ENCODE data around the gene RBBP6. TPM values are rescaled to one million over a fixed set of nuclear protein-coding genes. Genes with fewer than 3 reads are reported as not detected.

RBBP6 gene
- total RNA-seq, 1 experiment from 2014 or later, result 54.8 TPM

DNA sequence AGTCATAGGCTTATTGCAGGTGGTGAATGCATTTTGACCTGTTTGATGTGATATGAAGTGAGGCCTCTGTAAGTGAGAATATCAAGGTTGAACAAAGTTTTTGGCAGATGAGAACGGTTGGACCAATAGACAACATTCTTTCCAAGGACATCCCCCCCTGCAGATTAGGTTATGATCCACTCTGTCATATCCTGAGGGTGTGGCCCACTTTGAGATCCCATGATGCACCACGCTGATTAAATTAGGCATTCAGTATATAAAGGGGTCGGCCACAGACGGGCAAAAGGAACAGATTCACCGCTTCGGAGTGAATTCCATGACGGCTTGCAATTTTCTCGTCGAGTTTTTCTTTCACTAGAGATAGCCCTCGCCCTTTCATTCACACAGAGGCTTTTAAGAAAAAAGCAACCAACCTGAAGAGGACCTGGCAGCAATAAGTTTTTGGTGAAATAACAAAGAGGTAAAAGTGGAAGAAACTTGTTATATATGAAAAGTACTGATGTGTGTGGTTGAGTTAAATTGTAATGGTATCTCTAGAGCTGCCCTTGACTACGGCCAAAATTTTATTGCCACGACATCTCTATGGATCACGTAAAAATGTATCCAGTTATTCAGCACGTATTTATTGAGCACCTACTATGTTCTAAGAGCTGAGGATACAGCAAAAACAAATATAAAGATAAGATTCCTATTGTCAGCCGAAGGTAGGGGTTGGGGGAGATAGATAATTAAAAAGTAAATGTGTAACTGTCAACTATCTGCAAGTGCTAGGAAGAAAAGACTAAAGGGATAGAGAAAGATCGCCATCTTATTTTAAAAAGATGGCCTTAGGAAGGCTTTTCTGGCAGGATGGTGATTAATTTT, 1.7 kb upstream of the RBBP6 start:
- TF ChIP-seq, protein P1, sequence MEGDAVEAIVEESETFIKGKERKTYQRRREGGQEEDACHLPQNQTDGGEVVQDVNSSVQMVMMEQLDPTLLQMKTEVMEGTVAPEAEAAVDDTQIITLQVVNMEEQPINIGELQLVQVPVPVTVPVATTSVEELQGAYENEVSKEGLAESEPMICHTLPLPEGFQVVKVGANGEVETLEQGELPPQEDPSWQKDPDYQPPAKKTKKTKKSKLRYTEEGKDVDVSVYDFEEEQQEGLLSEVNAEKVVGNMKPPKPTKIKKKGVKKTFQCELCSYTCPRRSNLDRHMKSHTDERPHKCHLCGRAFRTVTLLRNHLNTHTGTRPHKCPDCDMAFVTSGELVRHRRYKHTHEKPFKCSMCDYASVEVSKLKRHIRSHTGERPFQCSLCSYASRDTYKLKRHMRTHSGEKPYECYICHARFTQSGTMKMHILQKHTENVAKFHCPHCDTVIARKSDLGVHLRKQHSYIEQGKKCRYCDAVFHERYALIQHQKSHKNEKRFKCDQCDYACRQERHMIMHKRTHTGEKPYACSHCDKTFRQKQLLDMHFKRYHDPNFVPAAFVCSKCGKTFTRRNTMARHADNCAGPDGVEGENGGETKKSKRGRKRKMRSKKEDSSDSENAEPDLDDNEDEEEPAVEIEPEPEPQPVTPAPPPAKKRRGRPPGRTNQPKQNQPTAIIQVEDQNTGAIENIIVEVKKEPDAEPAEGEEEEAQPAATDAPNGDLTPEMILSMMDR (conservative IDR thresholded peaks at IDR 0.05), result no peak
- no peak overlapping the region for H2AFZ ChIP-seq (ENCODE audit: low read length)
- H3K9me3 ChIP-seq (ENCODE audit: control insufficient read depth, low read depth, low read length), result no peaks in the 10 kb centered on the region
- H3K9ac ChIP-seq (ENCODE audit: extremely low read depth, insufficient read length, low read length), result no peak overlapping the region
- DNase-seq, result no peak
- no peaks in the 10 kb centered on the region for H3K27me3 Mint-ChIP-seq (ENCODE audit: low read depth)
- no peaks in the 10 kb centered on the region for H4K20me1 ChIP-seq (ENCODE audit: control insufficient read depth, insufficient read depth, insufficient read length)
- peaks cover 8% of the 10 kb centered on the region for H3K23me2 ChIP-seq (ENCODE audit: insufficient read length, low read depth, low read length, poor library complexity, severe bottlenecking)
- no CpG with 5 or more reads among the region's 16 CpGs for WGBS (ENCODE audit: extremely low coverage, insufficient read length, low lambda C conversion rate)
- no peak overlapping the region for H3K27ac Mint-ChIP-seq
- H2AK5ac ChIP-seq (ENCODE audit: insufficient read length, low read length), result no peak overlapping the region
- no peaks in the 10 kb centered on the region for H3K4me1 ChIP-seq (ENCODE audit: insufficient read depth, low read length)
- no peak overlapping the region for H3K14ac ChIP-seq (ENCODE audit: insufficient read depth, low read length)
- no peak overlapping the region for H2BK20ac ChIP-seq (ENCODE audit: low read depth, low read length, poor library complexity, severe bottlenecking)
- no peak overlapping the region for H4K5ac ChIP-seq (ENCODE audit: insufficient read length, low read depth, low read length)
- H3K79me1 ChIP-seq (ENCODE audit: insufficient read depth, low read depth, low read length, poor library complexity, severe bottlenecking), result no peaks in the 10 kb centered on the region
- no peak overlapping the region for H2BK15ac ChIP-seq (ENCODE audit: low read depth, low read length)
- no peak overlapping the region for H2BK5ac ChIP-seq (ENCODE audit: insufficient read length, low read length)
- H3K4me3 Mint-ChIP-seq, result peak overlapping the region in 1 of 2 experiments; percentile 99; a peak in 2 of 5 replicates
- no peak overlapping the region for H3K56ac ChIP-seq (ENCODE audit: insufficient read length, low read depth, low read length)
- no peak overlapping the region for H3K4me2 ChIP-seq (ENCODE audit: insufficient read depth, insufficient read length, low read length)
- H4K8ac ChIP-seq (replicated peaks; ENCODE audit: insufficient read length, low read depth, low read length), result no peak overlapping the region
- H4K91ac ChIP-seq (ENCODE audit: insufficient read length, low read depth, low read length), result no peak overlapping the region
- no peak overlapping the region for H2BK12ac ChIP-seq (ENCODE audit: insufficient read length, low read depth, low read length)
- no peak overlapping the region for H3K4ac ChIP-seq (ENCODE audit: low read depth, low read length)
- no peak overlapping the region for H3T11ph ChIP-seq (ENCODE audit: low read length)
- H3K36me3 Mint-ChIP-seq (ENCODE audit: insufficient read depth in 1 of 3, low read depth in 3 of 3), result peaks cover 10 to 17% (median 15%) of the 10 kb centered on the region in 3 experiments; a peak in 6 of 7 replicates
- H2BK120ac ChIP-seq (ENCODE audit: low read depth, low read length, poor library complexity, severe bottlenecking), result no peak overlapping the region
- H3K23ac ChIP-seq (ENCODE audit: insufficient read length, low read depth, low read length), result no peak overlapping the region
- no peaks in the 10 kb centered on the region for H3K27me3 ChIP-seq (ENCODE audit: insufficient read depth, low read length)
- H3K18ac ChIP-seq (ENCODE audit: insufficient read length, low read depth, low read length), result no peak overlapping the region
- peaks cover 29% of the 10 kb centered on the region; the same call in 1 of the 2 replicates for H3K79me2 ChIP-seq (ENCODE audit: insufficient read depth, low read length)
- no peak overlapping the region for H3K27ac ChIP-seq (ENCODE audit: insufficient read length, low read depth, low read length)
- peaks cover 13% of the 10 kb centered on the region in 2 experiments for H3K4me1 Mint-ChIP-seq
- peaks cover 2% of the 10 kb centered on the region in 2 experiments; a peak in 2 of 5 replicates for H3K9me3 Mint-ChIP-seq

Measured in H9 (cell line).